ENCODE data around the gene RNU1-2. TPM values are rescaled to one million over a fixed set of nuclear protein-coding genes. Genes with fewer than 3 reads are reported as not detected.
"Not testable (repeated sequence)": the region's sequence is repeated elsewhere in the genome, so short reads cannot be mapped to it uniquely, and the experiment has no call there.

Gene RNU1-2
- total RNA-seq, 1 donor from 2014 or later = 2,156 TPM

- intact Hi-C loops (cut with micrococcal nuclease) = no loop called here
These were observed 6.6 kb upstream of the RNU1-2 start for GRCh38 chr1:16888860-16889816.

DNA sequence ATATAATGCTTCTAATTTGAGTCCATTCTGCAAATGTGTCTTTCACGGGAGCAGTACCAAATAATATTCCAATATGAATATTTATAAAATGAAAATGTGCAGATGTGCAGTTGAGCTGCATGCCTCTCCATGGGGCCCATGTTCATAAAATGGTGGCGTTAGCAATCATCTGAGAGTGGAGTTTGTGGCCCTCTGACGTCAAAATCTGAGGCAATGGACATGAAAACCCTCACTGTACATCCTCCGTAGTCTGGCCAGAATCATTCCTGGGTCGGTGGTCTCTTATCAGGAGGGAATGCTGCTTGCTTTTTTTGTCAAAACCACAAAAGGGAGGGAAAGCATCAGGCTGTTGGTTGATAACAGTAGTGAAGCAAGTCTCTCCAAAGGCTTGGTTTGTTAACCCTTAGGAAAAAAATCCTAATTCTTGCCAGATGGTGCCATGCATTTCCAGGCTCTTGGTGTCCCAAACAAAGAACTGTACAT lies 5.2 kb upstream of the RNU1-2 start:
- intact Hi-C loops (cut with micrococcal nuclease) = not testable (repeated sequence)

- intact Hi-C loops (cut with micrococcal nuclease) = not testable (repeated sequence)
These were observed 4.7 kb upstream of the RNU1-2 start for GRCh38 chr1:16891057-16891456.

DNA sequence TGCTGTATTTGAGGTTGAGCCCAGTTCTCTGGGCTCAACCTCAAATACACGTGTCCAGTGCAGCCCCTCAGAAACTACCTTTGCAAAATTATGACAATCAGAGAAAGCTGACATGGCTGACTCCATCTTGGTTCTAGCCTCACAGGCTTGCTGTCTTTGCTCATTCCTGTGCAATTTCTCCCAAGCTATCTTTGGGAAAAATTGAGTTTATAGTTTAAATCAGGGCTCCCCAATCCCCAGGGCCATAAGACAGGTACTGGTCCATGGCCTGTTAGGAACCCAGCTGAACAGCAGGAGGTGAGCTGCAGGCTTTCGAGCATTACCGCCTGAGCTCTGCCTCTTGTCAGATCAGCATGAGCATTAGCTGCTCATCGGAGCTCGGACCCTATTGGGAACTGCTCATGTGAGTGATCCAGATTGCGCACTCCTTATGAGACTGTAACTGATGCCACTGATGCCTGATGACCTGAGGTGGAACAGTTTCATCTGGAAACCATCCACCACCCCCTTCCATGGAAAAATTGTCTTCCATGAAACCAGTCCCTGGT lies 2.7 kb upstream of the RNU1-2 start:
- intact Hi-C loops (cut with micrococcal nuclease) = not testable (repeated sequence)

- intact Hi-C loops (cut with micrococcal nuclease) = not testable (repeated sequence)
These were observed 2.0 kb upstream of the RNU1-2 start for GRCh38 chr1:16893796-16894195.

DNA sequence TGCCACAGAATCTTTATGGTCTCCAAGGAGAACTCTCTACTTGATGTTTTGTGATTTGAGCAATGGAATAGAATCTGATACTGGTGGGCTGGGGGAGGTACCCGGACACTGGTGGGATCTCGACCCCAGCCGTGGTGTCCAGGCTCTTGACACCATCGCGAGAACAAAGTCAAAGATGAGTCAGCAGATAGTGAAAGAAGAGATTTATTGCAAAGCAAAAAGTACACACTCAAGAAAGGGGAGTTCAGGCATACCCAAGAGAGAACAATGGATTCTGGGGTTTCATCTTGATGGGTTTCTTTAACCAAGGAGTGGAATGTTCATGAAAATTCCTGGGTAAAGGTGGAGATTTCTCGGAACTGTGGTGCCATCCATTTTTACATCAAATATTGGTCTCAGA lies 1.4 kb upstream of the RNU1-2 start:
- intact Hi-C loops (cut with micrococcal nuclease) = not testable (repeated sequence)

DNA sequence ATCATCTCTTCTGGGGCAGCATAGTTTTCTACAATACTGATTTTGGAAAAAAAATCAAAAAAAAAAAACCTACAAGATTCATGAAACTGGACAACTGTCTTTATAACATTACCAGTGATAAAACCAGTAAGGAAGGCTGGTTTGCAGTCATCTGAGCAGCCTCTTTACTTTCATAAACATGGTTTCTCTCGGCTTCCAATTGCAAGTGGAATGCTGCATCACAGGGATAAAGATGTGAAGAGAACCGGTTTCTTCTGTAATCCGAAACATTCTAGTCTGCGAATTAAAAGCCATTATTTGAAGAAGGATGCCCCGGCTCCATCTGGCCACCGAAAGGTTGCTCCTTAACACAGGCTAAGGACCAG lies 565 bp upstream of the RNU1-2 start:
- intact Hi-C loops (cut with micrococcal nuclease) = not testable (repeated sequence)

GRCh38 chr1:16896316-16897055 lies 706 bp downstream of the RNU1-2 start:
- intact Hi-C loops (cut with micrococcal nuclease) = loop anchor here (1.0 to 2.0 kb wide), 3 partner anchors 8 to 384 kb away; no protein-coding TSS in a partner anchor

DNA sequence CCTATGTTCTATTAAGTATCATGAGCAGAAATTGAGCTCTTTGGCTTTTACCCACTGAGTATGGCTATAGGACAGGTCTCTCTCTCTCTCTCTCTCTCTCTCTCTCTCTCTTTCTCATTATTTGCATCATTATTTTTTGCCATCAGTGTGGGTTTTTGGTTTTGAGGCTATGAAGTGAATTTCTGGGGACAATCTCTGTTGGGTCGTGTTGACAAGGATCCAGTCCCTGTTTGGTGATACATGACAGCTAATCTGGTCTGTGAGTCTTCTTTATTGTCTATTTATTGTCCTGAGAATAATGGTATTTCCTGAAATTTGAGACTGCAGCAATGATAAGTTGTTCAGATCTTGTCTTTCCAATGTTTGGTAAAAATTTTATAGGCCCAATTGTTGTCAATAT lies 1.9 kb downstream of the RNU1-2 start:
- intact Hi-C loops (cut with micrococcal nuclease) = loop anchor here (2.0 kb wide), 1 partner anchor 385 kb away; no protein-coding TSS in a partner anchor

GRCh38 chr1:16898298-16898697 lies 2.5 kb downstream of the RNU1-2 start:
- intact Hi-C loops (cut with micrococcal nuclease) = not testable (repeated sequence)

DNA sequence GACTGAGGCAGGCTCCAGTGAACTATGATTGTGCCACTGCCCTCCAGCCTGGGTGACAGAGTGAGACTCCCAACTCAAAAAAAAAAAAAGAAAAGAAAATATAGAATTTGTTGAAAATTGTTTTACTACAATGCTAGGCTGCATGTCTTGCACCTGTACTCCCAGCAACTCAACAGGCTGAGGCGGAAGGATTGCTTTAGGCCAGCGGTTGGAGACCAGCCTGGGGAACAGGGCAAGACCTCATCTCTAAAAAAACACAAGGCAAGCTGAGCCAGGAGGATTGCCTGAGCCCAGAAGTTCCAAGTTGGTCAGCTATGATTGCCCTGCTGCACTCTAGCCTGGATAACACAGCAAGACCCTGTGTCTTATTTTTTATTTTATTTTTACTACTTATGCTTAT lies 3.2 kb downstream of the RNU1-2 start:
- intact Hi-C loops (cut with micrococcal nuclease) = not testable (repeated sequence)

DNA sequence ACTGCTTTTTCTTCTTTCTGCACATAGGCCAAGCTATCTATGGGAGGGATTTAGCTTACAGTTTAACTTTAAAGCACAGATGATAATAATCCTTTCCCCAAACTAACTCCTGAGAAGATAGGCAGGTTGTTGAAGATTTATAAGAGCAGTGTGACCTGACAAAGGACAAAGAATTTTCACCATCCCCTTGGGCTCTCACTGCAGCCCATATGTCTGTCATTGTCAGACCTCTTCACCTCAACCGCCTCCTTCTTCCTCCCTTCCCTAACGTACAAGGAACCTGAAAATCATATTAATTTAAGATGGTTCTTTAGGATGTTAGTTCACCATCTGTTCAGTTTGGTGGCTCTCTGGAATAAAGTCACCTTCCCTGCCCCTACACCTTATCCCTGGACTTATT lies 5.0 kb downstream of the RNU1-2 start:
- intact Hi-C loops (cut with micrococcal nuclease) = loop anchor here (10.0 kb wide), 2 partner anchors 176 to 1066 kb away; no protein-coding TSS in a partner anchor

GRCh38 chr1:16901371-16901770 lies 5.6 kb downstream of the RNU1-2 start:
- intact Hi-C loops (cut with micrococcal nuclease) = loop anchor here (10.0 kb wide), 2 partner anchors 177 to 1067 kb away; no protein-coding TSS in a partner anchor

GRCh38 chr1:16903054-16903453 lies 7.3 kb downstream of the RNU1-2 start:
- intact Hi-C loops (cut with micrococcal nuclease) = loop anchor here (10.0 kb wide), 2 partner anchors 178 to 1068 kb away; no protein-coding TSS in a partner anchor

- intact Hi-C loops (cut with micrococcal nuclease) = loop anchor here (10.0 kb wide), 2 partner anchors 179 to 1069 kb away; no protein-coding TSS in a partner anchor
These were observed 7.6 kb downstream of the RNU1-2 start for GRCh38 chr1:16903458-16903796.

- intact Hi-C loops (cut with micrococcal nuclease) = loop anchor here (1.0 to 10.0 kb wide), 13 partner anchors 8 to 1380 kb away; partner anchors contain the start of genes CASP9, NECAP2, RCC2 and SDHB
These were observed 8.9 kb downstream of the RNU1-2 start for GRCh38 chr1:16904560-16905109.

- intact Hi-C loops (cut with micrococcal nuclease) = loop anchor here (1.0 to 10.0 kb wide), 10 partner anchors 8 to 1380 kb away; partner anchors contain the start of genes CASP9, NECAP2, RCC2 and SZRD1
These were observed 9.5 kb downstream of the RNU1-2 start for GRCh38 chr1:16905110-16905867.

GRCh38 chr1:16905868-16906702 lies 10.3 kb downstream of the RNU1-2 start:
- intact Hi-C loops (cut with micrococcal nuclease) = loop anchor here (1.0 to 10.0 kb wide), 10 partner anchors 7 to 1381 kb away; partner anchors contain the start of genes CASP9, NECAP2, RCC2 and SZRD1

DNA sequence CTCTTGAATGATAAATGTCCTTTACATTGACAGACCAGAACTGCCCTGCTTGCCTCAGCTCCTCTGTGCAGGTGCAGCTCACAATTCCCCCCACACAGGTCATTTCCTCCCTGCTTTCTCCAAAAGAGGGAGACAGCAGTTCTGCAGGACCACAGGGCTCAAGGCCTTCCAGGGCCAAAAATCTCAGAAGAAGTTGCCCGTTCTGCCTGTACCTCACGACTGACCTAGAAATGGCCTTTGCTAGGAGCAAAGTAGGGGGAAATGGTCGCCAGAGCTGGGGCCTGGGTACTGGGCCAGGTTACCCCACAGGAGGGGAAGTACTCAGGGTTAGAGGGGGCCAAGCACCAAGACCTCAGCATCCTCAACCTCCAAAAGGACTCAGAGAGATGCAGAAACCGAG lies 11.1 kb downstream of the RNU1-2 start:
- intact Hi-C loops (cut with micrococcal nuclease) = loop anchor here (10.0 kb wide), 2 partner anchors 182 to 1072 kb away; no protein-coding TSS in a partner anchor
